PFSK-1 (cell line): Measurements from ENCODE around the gene WFS1.

Experiments used
- FOXP2 ChIP-seq: optimal IDR thresholded peaks from 2 replicates; pipeline ENCODE3; 2011; ENCODE audit warnings: borderline replicate concordance, control low read depth, inconsistent platforms; ENCODE audit not compliant: insufficient read depth; ENCODE audit errors: extremely low read length, extremely low read depth
- POLR2AphosphoS5 ChIP-seq: IDR thresholded peaks from 2 replicates; pipeline ENCODE4 v1.6.1; 2012; ENCODE audit warnings: low read depth, mild to moderate bottlenecking, control low read depth, low read length, moderate library complexity
- REST ChIP-seq, 2 experiments: IDR thresholded peaks; 2 replicates each; pipeline versions ENCODE4 v1.6.1 to v1.8.0; 2011 to 2012; ENCODE audit warnings: low read depth in 2 of 2, low read length in 2 of 2, control low read depth in 1 of 2, inconsistent platforms in 1 of 2, mild to moderate bottlenecking in 1 of 2, moderate library complexity in 1 of 2; ENCODE audit not compliant: insufficient read depth in 1 of 2
- SIN3A ChIP-seq: IDR thresholded peaks from 2 replicates; pipeline ENCODE4 v1.6.1; 2012; ENCODE audit warnings: mild to moderate bottlenecking, low read length, moderate library complexity, borderline replicate concordance; ENCODE audit not compliant: insufficient read depth
- TAF1 ChIP-seq: IDR thresholded peaks from 2 replicates; pipeline ENCODE4 v1.6.1; 2012; ENCODE audit warnings: low read length, control low read depth, borderline replicate concordance; ENCODE audit not compliant: insufficient read depth

The WFS1 gene

GRCh38 chr4:6345866-6346265 is 76.2 kb downstream of the WFS1 start:
- TF ChIP-seq REST (IDR thresholded peaks at IDR 0.05; ENCODE audit: insufficient read depth in 1 of 2, low read depth in 2 of 2, low read length in 2 of 2) = no peak
- no peak for TF ChIP-seq SIN3A
- no peak for TF ChIP-seq TAF1
- no peak for TF ChIP-seq POLR2AphosphoS5
- no peak for TF ChIP-seq FOXP2

GRCh38 chr4:6346373-6347110 is 76.9 kb downstream of the WFS1 start:
- no peak for TF ChIP-seq SIN3A
- no peak for TF ChIP-seq POLR2AphosphoS5
- TF ChIP-seq TAF1 = no peak
- no peak for TF ChIP-seq REST (IDR thresholded peaks at IDR 0.05; ENCODE audit: insufficient read depth in 1 of 2, low read depth in 2 of 2, low read length in 2 of 2)
- no peak for TF ChIP-seq FOXP2

- TF ChIP-seq FOXP2 = no peak
- TF ChIP-seq REST (IDR thresholded peaks at IDR 0.05; ENCODE audit: insufficient read depth in 1 of 2, low read depth in 2 of 2, low read length in 2 of 2) = no peak
- no peak for TF ChIP-seq POLR2AphosphoS5
- no peak for TF ChIP-seq TAF1
- TF ChIP-seq SIN3A = no peak
These were observed 77.9 kb downstream of the WFS1 start for GRCh38 chr4:6347511-6348045.

- TF ChIP-seq TAF1 = no peak
- TF ChIP-seq POLR2AphosphoS5 = no peak
- TF ChIP-seq SIN3A = no peak
- no peak for TF ChIP-seq REST (IDR thresholded peaks at IDR 0.05; ENCODE audit: insufficient read depth in 1 of 2, low read depth in 2 of 2, low read length in 2 of 2)
- TF ChIP-seq FOXP2 = no peak
These were observed 78.8 kb downstream of the WFS1 start for GRCh38 chr4:6348408-6348807.
